HG03378 (cell line): Measurements from ENCODE around the gene TMC7.

Experiments used
- ATAC-seq: cut with Tn5 transposase; IDR thresholded peaks from one replicate; pipeline ENCODE4 v1.9.1; 2021; ENCODE audit warnings: mild to moderate bottlenecking, moderate library complexity; ENCODE audit not compliant: unreplicated experiment

TMC7 gene

GRCh38 chr16:19112099-19112407, 128.3 kb downstream of the TMC7 start:
- no peak for ATAC-seq
